ENCODE data around the gene GDAP1L1.
"Not testable (repeated sequence)": the region's sequence is repeated elsewhere in the genome, so short reads cannot be mapped to it uniquely, and the experiment has no call there.

GRCh38 chr20:44299011-44299535 is 52.0 kb downstream of the GDAP1L1 start:
- TF ChIP-seq CTCF (conservative IDR thresholded peaks at IDR 0.05 in 1 of 2, IDR thresholded peaks at IDR 0.05 in 1 of 2; ENCODE audit: low read depth in 1 of 2, low read length in 2 of 2); EZH2 (IDR thresholded peaks at IDR 0.05; ENCODE audit: low read length, missing control alignments): not testable (repeated sequence)
